Tibial nerve (tissue), 4 donors: Measurements from ENCODE around the gene SAV1.

ENCODE experiments used
- EP300 ChIP-seq, 2 donors: sonication (generic); formaldehyde crosslinking; IDR thresholded peaks; one replicate each; pipeline ENCODE4 v1.6.1; 2017; ENCODE audit warnings: antibody characterized with exemption in 2 of 2, mild to moderate bottlenecking in 1 of 2
- POLR2A ChIP-seq, 2 donors: fragments of 450-650 bp; IDR thresholded peaks; one replicate each; pipeline ENCODE4 v1.6.1; 2017; ENCODE audit warnings: antibody characterized with exemption in 2 of 2, mild to moderate bottlenecking in 2 of 2, moderate library complexity in 2 of 2
- TF ChIP-seq, protein P1 (sequence below), 5 experiments: fragments of 200-600 bp in 3 of 5; fragments of 450-650 bp in 2 of 5; sonication (generic) in 3 of 5; IDR thresholded peaks; one replicate each; pipeline ENCODE4 v1.5.1; 2016 to 2019; ENCODE audit warnings: antibody characterized with exemption in 5 of 5, mild to moderate bottlenecking in 3 of 5, moderate library complexity in 2 of 5

DNA sequence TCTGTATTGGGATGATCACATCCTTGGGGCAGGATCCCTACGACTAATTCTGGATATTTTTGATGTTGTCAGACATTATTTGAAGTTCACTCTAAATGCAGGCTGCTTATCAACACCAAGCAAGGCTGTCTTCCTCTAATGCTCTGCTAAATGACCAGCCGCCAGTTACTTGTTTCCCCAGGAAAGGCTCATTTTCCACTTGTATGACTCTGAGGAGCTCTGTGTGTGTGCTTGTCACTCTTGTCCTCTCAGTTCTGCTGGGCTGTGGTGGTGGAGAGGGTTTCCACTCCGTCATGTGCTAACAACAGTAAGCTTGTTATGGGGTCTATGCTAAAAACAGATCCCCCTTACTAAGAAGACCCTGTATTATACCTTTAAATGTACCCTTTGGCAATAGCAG, 66.1 kb downstream of the SAV1 start:
- TF ChIP-seq, protein P1, sequence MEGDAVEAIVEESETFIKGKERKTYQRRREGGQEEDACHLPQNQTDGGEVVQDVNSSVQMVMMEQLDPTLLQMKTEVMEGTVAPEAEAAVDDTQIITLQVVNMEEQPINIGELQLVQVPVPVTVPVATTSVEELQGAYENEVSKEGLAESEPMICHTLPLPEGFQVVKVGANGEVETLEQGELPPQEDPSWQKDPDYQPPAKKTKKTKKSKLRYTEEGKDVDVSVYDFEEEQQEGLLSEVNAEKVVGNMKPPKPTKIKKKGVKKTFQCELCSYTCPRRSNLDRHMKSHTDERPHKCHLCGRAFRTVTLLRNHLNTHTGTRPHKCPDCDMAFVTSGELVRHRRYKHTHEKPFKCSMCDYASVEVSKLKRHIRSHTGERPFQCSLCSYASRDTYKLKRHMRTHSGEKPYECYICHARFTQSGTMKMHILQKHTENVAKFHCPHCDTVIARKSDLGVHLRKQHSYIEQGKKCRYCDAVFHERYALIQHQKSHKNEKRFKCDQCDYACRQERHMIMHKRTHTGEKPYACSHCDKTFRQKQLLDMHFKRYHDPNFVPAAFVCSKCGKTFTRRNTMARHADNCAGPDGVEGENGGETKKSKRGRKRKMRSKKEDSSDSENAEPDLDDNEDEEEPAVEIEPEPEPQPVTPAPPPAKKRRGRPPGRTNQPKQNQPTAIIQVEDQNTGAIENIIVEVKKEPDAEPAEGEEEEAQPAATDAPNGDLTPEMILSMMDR (IDR thresholded peaks at IDR 0.05): no peak
- no peak for TF ChIP-seq EP300 (IDR thresholded peaks at IDR 0.05)
- no peak for TF ChIP-seq POLR2A (IDR thresholded peaks at IDR 0.05)
